NK-92 (cell line): Measurements from ENCODE around the gene TMEM132C.
"Not testable (repeated sequence)": the region's sequence is repeated elsewhere in the genome, so short reads cannot be mapped to it uniquely, and the experiment has no call there.

ENCODE experiments used
- DNase-seq: peaks from one replicate; lab custom pipeline; 2025; ENCODE audit not compliant: unreplicated experiment; lab: John Stamatoyannopoulos, UW

TMEM132C gene

DNA sequence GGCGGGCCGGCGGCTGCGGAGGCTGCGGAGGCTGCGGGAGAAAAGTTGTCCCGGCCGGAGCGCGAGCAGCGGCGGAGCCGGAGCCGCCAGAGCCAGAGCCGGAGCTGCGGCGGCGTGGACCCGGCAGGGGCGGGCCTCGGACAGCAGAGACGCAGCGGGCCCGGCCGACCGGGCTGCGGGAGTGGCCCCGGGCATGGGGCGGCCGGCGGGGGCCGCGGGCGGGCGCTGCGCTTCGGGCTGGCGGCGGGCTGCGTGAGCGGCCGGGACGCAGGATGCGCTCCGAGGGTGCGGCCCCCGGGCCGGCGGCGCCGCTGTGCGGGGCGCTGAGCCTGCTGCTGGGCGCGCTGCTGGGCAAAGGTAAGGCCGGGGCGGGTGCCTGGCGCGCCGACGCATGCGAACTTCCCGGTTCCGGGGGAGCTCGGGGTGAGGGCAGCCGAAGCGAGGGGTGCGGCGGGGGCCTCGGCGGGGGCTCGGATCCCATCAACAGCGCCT lies at the start of gene TMEM132C:
Gene TMEM132C, plus strand, starts transcription at position 40 of the 492 bp plus-strand sequence. Its CDS starts 233 bp downstream, at position 273.
- DNase-seq, result no peak

DNA sequence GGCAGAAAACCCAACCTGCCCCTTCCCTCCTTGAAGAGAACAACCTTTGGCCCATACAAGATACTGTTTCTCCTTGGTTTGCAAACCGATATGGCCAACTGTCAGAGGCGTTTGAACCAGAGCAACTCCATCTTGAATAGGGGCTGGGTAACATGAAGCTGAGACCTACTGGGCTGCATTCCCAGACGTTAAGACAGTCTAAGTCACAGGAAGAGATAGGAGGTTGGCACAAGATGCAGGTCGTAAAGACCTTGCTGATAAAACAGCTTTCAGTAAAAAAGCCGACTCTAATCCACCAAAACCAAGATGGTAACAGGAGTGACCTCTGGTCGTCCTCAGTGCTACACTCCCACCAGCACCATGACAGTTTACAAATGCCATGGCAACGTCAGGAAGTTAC lies 42.7 kb upstream of the TMEM132C start:
- no peak for DNase-seq

DNA sequence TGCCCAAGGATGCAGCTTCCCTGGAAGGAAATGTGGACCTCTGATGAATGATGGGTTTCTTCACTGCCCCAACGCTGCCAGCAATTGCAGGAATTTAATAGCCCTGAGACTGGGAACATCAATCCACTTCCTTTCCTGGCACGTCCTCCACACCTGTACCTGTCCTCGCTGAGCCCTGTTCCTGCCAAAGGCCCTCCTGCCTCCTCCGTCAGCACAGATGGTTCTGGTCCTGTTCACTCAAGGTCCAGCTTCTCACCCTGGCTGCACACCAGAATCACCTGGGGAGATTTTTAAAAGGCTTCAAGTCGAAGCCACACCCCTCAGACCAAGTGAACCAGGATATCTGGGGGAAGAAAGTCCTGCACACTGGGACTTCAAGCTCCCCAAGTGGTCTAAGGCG lies 38.4 kb upstream of the TMEM132C start:
- DNase-seq, result no peak

DNA sequence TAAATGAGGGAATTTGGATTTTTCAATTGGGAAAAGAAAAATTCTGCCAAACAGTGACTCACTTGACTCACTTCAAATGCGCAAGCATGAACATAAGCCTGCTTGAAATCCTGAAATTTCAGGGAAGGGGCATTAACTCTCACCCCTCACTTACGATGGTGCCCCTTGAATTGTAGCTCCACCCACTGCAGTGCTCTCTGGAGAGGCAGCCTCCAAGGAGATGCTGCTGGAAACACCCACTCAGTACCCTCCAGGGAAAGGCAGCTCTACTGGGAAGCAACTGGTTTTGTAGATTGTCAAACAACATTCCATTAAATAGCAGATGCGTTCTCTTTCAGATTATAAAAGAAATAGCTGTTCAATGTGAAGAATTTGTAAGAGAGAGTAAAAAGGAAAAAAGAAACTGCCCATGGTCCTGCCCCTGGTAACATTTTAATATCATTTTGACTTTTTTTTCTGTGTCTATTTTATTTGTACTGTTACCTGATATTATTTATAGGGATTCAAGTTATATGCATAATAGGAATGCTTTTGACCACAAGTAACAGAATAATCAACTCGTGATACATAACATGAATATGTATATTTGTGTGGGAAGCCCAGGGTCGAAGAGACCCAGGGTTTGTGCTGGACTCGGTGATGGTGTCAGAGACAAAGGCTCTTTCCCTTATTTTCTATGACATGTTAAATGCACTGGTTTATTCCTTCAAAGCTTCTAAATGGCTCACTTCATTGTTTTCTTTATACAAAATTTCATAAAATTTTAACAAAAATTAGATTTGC lies 31.1 kb upstream of the TMEM132C start:
- no peak for DNase-seq

DNA sequence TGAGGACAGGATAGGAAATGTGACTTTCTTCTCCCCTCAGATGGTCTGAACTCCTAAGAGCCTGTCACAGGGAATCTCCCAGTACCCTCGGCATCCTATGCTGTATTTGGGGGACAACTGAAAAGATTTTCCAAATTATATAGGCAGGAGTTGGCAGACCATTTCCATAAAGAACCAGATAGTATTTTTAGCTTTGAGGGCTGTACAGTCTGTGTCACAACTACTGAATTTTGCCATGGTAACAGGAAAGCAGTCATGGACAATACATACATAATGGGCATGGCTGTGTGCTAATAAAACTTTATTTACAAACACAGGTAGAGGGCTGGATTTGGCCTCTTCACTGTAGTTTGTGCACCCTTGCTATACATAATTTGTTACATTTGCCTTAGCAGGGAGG lies 30.4 kb upstream of the TMEM132C start:
- no peak for DNase-seq

DNA sequence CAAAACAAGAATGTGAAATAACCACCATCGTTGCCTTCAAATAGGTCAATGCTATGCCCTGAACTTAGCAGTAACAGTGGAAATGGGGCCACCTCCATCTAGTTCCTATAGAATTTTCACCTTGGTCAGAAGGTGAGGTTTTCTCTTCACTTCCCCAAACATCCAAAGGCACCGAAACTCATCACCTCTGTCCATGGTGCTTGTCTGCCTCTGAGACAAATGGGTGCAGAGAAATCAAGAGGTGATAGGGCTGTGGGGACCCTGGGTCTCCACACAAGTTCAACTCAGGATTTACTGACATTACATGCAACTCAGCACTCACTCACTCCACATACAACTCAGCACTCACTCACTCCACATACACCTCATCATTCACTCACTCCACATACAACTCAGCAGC lies 26.2 kb upstream of the TMEM132C start:
- DNase-seq, result no peak

DNA sequence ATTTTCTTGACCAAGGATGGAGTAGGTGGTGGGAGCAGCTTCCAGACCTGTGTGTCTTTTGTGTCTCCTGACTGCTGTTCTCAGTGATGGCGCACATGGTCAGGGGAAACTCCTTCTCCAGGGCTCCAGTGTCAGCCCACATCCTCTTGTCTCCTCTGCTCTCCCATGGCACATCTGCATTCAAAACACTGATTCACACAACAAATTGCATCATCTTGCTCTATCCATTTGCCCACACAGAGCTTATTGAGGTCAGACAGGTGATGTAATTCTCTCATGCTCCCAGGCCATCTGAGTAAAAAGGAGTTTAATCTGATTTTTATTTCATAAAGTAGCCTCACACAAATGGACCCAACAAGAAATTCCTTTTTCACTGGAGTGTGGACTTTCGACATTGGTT lies 21.8 kb upstream of the TMEM132C start:
- DNase-seq, result no peak

DNA sequence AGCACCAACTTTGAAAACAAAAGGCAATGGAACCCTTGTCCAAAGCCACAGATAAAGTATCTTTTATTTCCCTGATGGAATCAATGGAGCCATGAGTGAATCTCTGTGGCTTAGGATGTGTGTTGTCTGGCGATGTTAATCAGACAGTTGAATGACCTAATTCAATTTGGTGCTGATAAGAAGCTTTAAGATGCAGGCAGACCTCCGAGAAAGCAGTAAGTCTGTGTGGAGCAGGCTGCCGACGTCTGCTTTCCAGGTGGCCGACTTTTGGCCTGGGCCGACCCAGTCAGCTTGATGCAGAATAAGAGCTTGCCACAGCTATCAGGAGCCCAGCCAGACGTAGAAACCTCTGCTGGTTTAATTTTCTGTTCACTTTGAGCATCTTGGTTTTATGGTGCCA lies 21.1 kb upstream of the TMEM132C start:
- DNase-seq, result no peak

DNA sequence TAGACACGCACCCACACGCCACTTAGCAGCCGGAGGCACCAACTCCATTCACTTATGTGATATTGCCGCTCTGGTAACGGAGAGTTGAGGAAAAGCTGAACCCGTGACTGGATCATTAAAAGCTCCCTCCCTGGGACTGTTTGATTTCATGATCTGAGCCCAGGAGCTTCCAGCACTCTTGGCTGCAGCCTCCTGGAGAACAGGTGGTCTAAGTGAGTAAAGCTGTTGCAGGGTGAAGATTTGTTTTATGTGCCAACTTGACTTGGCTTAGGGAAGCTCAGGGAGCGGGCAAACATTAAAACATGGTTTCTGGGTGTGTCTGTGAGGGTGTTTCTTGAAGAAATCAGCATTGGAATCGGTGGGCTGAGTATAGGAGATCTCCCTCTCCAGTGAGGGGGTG lies 16.9 kb upstream of the TMEM132C start:
- no peak for DNase-seq

DNA sequence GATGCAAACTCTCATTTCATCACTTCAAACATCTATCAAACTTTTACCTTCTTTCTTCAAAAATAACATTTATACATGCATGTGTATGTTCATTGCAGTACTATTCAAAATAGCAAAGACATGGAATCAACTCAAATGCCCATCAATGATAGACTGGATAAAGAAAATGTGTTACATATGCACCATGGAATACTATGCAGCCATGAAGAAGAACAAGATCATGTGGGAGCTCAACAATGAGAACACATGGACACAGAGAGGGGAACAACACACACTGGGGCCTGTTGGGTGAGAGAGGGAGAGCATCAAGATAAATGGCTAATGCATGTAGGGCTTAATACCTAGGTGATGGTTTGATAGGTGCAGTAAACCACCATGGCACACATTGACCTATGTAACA lies 13.1 kb upstream of the TMEM132C start:
- not testable (repeated sequence) for DNase-seq

DNA sequence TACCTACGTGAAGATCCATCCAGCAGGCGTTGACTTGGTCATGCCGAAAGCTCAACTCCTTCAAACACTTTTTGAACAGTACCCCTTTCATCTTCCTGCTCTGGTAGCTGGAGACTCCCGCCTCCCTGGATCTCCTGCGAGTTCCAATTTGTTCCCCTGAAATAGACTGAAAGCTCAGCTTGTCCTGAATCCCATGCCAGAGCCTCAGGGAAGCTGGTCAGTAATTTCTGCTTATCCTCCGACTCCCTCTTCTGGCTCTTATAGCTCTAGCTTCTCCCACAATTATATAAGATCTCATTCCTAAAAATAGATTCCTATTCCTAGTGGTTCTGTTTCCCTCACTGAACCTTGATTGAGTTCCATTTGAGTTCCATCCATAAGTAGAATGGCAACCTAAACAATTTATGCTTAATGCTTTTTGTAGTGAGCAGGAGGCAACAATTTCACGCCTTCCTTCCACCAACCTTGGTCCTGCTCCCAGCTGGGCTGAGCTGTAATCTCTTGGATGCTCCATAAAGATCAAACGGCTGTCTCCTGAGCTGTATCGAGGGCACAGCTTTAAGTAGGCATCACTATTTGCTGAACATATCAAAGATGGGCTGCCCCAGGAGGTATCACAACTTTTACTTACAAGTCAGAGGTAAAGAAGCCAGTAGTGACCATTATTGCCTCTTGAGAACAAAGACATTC lies 8.0 kb upstream of the TMEM132C start:
- no peak for DNase-seq

DNA sequence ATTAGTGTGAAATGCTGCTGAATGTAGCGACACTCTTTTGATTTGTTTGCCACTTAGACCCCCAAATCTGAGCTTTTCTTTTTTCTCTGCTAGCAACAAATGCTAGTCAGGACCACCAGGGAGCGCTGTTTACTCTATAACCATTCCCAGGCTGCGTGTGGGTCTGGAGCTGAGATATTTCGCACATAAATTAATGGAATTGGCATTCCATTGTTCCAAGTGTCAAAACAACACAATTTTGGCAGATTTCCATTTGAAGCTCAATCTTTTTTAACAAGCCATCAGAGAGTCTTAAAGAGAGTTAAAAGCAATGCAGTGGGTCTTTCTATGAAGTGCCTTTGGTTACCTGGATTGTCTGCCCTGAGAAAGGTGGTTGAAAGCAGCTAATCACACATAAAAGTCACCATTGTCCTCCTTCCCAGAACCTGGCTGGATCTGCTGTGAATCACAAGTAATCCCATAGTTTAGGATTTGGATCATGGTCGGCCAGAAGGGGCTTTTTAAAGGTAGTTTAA lies 7.4 kb upstream of the TMEM132C start:
- no peak for DNase-seq

DNA sequence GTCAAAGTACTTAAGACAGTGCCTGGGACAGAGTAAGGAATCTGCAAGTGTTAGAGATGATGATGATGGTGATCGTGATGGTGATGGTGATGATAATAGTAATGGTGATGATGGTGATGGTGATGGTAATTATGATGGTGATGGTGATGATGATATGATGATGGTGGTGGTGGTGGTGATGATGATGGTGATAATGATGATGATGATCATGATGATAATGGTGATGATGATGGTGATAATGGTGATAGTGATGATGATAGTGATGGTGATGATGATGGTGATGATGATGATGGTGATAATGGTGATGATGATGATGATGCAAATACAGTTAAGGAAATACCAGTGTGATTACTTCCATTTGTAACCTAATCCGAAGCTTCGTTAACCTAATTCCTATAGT lies 5.2 kb upstream of the TMEM132C start:
- DNase-seq, result no peak

DNA sequence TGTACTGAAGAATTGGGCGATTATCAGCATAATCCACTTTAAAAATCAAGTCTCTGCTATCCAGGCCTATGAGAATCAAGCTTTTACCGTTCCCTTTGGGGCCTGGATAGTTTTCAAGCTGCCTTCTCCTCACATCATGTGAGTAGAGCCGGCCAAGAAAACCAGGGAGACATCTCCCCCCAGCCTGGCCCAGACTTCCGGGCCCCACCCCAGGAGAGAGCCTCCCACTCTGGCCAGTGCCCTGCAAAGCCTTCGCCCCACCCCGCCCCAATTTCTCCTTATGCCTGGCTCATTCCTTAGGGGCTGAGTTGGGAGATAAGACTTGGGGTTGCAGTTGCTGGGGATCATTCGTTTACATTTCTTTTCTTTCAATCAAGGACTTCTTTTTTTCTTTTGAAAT lies 1.4 kb upstream of the TMEM132C start:
- no peak for DNase-seq

DNA sequence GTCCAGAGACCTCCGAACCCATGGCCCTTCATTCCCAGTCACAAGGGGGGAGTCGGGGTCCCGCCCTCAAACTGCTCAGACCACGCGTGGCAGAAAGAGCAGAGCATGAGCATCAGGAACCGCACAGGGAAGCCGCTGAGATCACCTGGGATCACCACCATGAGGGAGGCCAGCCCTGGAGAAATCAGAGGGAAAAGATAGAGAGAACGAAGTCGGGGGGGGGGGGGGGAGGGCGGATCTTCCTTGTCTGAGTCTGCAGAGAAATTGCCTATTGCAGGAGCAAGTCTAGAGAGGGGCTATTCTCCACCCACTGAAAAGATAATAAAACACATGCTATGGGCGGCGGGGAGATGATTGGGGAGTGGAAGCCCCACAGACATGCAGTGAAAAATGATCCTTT lies 884 bp upstream of the TMEM132C start:
- no peak for DNase-seq

DNA sequence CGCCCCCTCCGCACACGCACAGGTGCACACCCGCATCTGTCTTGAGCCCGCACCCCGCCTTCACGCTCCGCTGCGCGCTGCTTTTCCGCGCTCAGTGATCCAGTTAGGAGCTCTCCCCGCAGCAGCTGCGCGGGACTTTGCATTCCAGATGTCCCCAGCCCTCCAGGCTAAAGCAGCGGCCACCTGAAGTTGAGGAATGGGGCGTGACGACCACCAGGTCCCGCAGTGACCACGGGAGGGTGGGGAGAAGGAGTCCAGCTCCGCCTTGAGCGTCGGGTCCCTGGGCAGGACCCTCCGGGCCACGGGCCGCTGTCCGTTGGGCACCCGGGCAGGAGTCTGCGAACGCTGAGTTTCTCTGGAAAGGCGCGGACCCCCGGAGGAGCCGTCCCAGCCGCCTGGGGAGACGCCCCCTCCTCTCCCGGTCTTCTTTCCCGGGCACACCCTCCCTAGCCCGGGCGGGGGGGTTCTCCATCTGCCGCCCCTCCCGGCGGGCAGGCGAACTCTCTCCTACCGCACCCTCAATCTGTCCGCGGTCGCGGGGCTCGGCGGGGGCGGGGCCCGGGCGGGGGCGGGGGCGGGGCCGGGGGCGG lies 334 bp upstream of the TMEM132C start:
- DNase-seq, result no peak

DNA sequence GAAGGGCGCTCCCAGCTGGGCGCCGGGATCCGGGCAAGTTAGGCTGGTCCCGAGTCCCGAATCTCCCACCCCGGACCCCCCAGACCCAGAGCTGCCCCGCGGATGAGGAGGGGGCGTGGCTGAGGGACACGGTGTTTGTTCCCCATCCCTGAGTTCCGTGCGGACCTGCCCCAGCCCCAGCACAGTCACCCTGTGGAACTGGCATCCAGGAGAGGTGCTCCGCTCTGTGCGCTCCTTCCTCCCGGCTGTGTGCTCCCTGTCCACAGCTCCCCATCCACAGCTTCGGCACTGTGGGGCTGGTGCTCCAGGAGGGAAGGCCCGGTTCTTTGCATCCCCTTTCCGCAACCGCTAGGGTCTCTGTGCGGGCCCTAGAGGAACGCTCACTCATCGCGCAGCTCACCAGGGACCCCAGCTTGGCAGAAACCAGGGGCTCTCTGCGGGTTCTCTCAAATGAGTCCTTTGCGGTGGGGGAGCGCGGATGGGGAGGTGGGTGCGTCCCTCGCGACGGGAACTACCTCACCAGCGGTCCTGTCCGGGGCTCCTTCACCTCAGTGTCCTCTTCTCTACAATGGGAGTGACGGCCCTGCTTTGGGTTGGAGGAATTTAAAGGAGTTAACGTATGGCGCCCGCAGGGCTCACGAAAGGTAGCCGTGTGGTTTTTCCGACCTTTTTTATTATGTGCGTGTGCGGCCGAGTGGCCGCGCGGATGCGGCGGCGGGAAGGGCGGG lies 845 bp downstream of the TMEM132C start:
- DNase-seq, result no peak

DNA sequence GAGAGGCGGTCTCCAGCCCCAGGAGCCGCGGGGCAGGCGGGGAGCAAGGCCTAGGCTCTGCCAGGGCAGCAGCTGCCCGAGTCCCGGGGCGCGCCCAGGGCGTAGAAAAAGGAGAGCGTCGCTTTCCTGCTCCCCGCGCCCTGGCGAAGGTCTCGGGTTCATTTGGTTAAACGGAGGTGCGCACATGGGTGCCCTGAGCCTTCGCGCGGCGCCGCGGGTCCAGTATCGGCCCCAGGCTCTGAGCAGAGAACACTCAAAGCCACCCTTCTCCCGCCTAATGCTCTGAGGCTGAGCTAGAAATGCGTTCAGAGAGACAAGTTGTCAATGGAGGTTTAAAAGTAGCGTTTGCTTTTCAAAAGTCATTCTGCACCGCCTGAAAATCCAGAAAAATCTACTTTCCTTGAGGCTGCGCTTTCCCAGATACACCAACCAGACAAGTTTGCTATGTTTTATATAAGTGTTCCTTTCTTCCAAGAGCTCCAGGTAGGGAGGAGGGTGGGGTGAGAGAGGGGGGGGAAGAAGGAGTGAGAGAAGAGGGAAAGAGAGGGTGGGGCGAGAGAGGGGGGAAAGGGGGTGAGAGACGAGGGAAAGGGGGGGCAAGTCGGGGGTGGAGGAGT lies 1.5 kb downstream of the TMEM132C start:
- no peak for DNase-seq

DNA sequence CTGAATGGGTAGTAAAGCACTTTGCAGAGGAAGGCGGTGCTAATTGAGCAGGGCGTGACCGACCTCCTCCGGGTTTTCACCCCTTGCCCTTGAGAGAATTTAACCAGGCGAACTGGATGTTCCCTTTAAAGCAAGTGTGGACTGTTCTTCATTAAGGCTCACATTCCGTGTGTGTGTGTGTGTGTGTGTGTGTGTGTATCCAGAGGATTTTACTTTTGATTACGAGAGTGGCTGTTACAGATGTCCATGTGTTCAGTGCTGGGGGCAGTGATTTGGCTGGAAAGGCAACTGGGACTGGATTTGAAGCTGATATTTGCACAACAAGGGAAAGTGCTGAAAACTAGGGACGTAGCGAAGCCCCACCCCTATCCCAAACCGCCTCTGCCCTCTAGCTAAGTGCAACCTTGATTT lies 2.2 kb downstream of the TMEM132C start:
- DNase-seq, result no peak

DNA sequence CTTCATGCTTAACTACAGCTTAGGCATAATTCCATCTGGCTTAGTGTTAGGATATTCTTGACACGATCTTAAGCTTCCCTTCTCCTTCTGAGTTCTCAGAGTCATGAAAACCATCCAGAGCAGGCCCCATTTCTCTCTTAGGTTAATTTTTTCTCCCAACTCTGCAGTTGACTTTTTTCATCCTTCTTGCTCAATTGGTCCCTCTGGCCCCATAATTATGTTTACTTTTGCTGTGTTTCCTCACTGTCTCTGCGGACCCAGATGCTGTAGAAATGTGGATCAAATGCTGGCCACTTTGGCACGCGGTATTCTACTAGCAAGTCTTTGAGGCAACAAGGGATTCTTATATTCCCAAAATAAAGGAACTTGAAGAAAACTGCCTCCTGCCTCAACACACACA lies 9.5 kb downstream of the TMEM132C start:
- no peak for DNase-seq

DNA sequence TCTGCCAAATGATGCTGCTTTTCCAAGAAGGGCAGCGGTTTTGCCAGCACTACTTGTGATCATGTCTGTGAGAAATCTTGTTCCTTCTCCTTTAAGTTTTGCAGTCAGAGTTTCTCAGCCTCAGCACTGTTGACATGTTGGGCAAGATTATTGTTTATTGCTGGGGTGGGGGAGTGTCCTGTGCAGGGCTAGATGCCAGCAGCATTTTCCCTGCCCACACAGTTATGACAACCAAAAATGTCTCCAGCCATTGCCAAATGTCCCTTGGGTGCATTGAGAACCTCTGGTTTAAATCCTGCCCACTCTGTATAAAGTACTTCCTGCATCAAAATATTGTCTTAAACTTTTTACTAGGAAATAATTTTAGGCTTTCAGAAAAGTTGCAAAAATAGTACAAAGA lies 20.0 kb downstream of the TMEM132C start:
- DNase-seq, result no peak
